T-helper 17 cell (primary cell): Measurements from ENCODE around the gene SMTN. TPM values are rescaled to one million over a fixed set of nuclear protein-coding genes. Genes with fewer than 3 reads are reported as not detected.

Experiments
- ATAC-seq: fragments of 150-1000 bp; cut with Tn5 transposase; 2 replicates; pipeline ENCODE4 v1.10.0; 2021; ENCODE audit warnings: mild to moderate bottlenecking, moderate library complexity
- DNase-seq, 3 donors: peaks; one replicate each; pipeline versions ENCODE4 v3.0.0 to v3.0.0-alpha.2; 2020 to 2021
- H3K9me3 ChIP-seq: one replicate; pipeline ENCODE4 v1.7.0; 2013; ENCODE audit warnings: low read length, mild to moderate bottlenecking; ENCODE audit not compliant: control insufficient read depth, poor library complexity, severe bottlenecking
- H3K27ac Mint-ChIP-seq: one replicate; pipeline ENCODE4 v1.8.0; 2022; ENCODE audit warnings: mild to moderate bottlenecking, moderate library complexity, mixed read lengths
- H3K27me3 Mint-ChIP-seq: one replicate; pipeline ENCODE4 v1.8.0; 2022; ENCODE audit warnings: mixed read lengths
- H3K36me3 Mint-ChIP-seq: one replicate; pipeline ENCODE4 v1.8.0; 2022; ENCODE audit warnings: low read depth, mixed read lengths
- H3K4me1 Mint-ChIP-seq: one replicate; pipeline ENCODE4 v1.8.0; 2022; ENCODE audit warnings: mild to moderate bottlenecking, mixed read lengths
- H3K4me3 Mint-ChIP-seq: one replicate; pipeline ENCODE4 v1.8.0; 2022; ENCODE audit warnings: mild to moderate bottlenecking, moderate library complexity, mixed read lengths
- total RNA-seq, 4 donors: library from RNA in 2 of 4; stranded (reverse) in 2 of 4; gene quantifications; one replicate each; pipeline ENCODE4 v1.2.3 and lab custom pipeline; 2022 to 2026

The SMTN gene
- total RNA-seq, 2 donors from 2014 or later, result 1.8 to 4.9 TPM

- H3K36me3 Mint-ChIP-seq, result no peaks in the 10 kb centered on the region
- DNase-seq (no peak), ATAC-seq (no peak)
- no peaks in the 10 kb centered on the region for H3K9me3 ChIP-seq
- peaks cover 6% of the 10 kb centered on the region for H3K4me1 Mint-ChIP-seq
- H3K27ac Mint-ChIP-seq, result no peak overlapping the region
- no peak overlapping the region for H3K4me3 Mint-ChIP-seq
- no peaks in the 10 kb centered on the region for H3K27me3 Mint-ChIP-seq
These were observed 43.8 kb downstream of the SMTN start for GRCh38 chr22:31124811-31125465.

- no peak overlapping the region for H3K27ac Mint-ChIP-seq
- H3K36me3 Mint-ChIP-seq, result no peaks in the 10 kb centered on the region
- H3K4me3 Mint-ChIP-seq, result no peak overlapping the region
- no peaks in the 10 kb centered on the region for H3K27me3 Mint-ChIP-seq
- peaks cover 6% of the 10 kb centered on the region for H3K4me1 Mint-ChIP-seq
- ATAC-seq (no peak), DNase-seq (no peak)
- H3K9me3 ChIP-seq, result no peaks in the 10 kb centered on the region
These were observed 44.5 kb downstream of the SMTN start for GRCh38 chr22:31125521-31126117.

- Mint-ChIP-seq H3K4me3 (no peak overlapping the region), H3K27me3 (no peaks in the 10 kb centered on the region), H3K4me1 (peaks cover 6% of the 10 kb centered on the region), H3K36me3 (no peaks in the 10 kb centered on the region), H3K27ac (no peak overlapping the region)
- no peaks in the 10 kb centered on the region for H3K9me3 ChIP-seq
- no peak for DNase-seq
- no peak for ATAC-seq
These were observed 45.2 kb downstream of the SMTN start for GRCh38 chr22:31126128-31126868.

GRCh38 chr22:31126869-31127175 lies 45.7 kb downstream of the SMTN start:
- DNase-seq (no peak), ATAC-seq (no peak)
- Mint-ChIP-seq H3K27ac (no peak overlapping the region), H3K4me1 (peaks cover 6% of the 10 kb centered on the region), H3K4me3 (no peak overlapping the region), H3K27me3 (no peaks in the 10 kb centered on the region), H3K36me3 (no peaks in the 10 kb centered on the region)
- no peaks in the 10 kb centered on the region for H3K9me3 ChIP-seq

GRCh38 chr22:31127181-31127772 lies 46.2 kb downstream of the SMTN start:
- ATAC-seq (no peak), DNase-seq (no peak)
- no peaks in the 10 kb centered on the region for H3K9me3 ChIP-seq
- Mint-ChIP-seq H3K4me1 (peaks cover 6% of the 10 kb centered on the region), H3K27ac (no peak overlapping the region), H3K36me3 (no peaks in the 10 kb centered on the region), H3K27me3 (no peaks in the 10 kb centered on the region), H3K4me3 (peak overlapping the region; percentile 28)

GRCh38 chr22:31128156-31128555 lies 47.0 kb downstream of the SMTN start:
- no peak for ATAC-seq
- peaks cover 6% of the 10 kb centered on the region for H3K4me1 Mint-ChIP-seq

GRCh38 chr22:31130873-31131272 lies 49.8 kb downstream of the SMTN start:
- H3K4me1 Mint-ChIP-seq, result peaks cover 6% of the 10 kb centered on the region
- H3K4me3 Mint-ChIP-seq, result no peak overlapping the region
- no peak for ATAC-seq
- no peak for DNase-seq
- H3K27ac Mint-ChIP-seq, result no peak overlapping the region
- H3K36me3 Mint-ChIP-seq, result no peaks in the 10 kb centered on the region
- no peaks in the 10 kb centered on the region for H3K27me3 Mint-ChIP-seq
- no peaks in the 10 kb centered on the region for H3K9me3 ChIP-seq

More at GRCh38 chr22:31128156-31128555, 47.0 kb downstream of the SMTN start:
- H3K27ac Mint-ChIP-seq, result no peak overlapping the region
- H3K4me3 Mint-ChIP-seq, result no peak overlapping the region
- H3K36me3 Mint-ChIP-seq, result no peaks in the 10 kb centered on the region
- no peaks in the 10 kb centered on the region for H3K9me3 ChIP-seq
- H3K27me3 Mint-ChIP-seq, result no peaks in the 10 kb centered on the region
- DNase-seq, result no peak

- no peak overlapping the region for H3K4me3 Mint-ChIP-seq
- DNase-seq (no peak), ATAC-seq (no peak)
- H3K9me3 ChIP-seq, result no peaks in the 10 kb centered on the region
- no peaks in the 10 kb centered on the region for H3K4me1 Mint-ChIP-seq
- no peaks in the 10 kb centered on the region for H3K36me3 Mint-ChIP-seq
- no peaks in the 10 kb centered on the region for H3K27me3 Mint-ChIP-seq
- no peak overlapping the region for H3K27ac Mint-ChIP-seq
These were observed 52.8 kb downstream of the SMTN start for GRCh38 chr22:31133911-31134310.

- no peaks in the 10 kb centered on the region for H3K9me3 ChIP-seq
- Mint-ChIP-seq H3K4me3 (no peak overlapping the region), H3K4me1 (no peaks in the 10 kb centered on the region), H3K36me3 (no peaks in the 10 kb centered on the region), H3K27ac (no peak overlapping the region), H3K27me3 (peaks cover 1% of the 10 kb centered on the region)
- DNase-seq (no peak), ATAC-seq (no peak)
These were observed 53.6 kb downstream of the SMTN start for GRCh38 chr22:31134688-31135087.

- no peak for ATAC-seq
- DNase-seq, result no peak
- Mint-ChIP-seq H3K4me3 (no peak overlapping the region), H3K27ac (no peak overlapping the region), H3K27me3 (peaks cover 6% of the 10 kb centered on the region), H3K4me1 (no peaks in the 10 kb centered on the region), H3K36me3 (no peaks in the 10 kb centered on the region)
- H3K9me3 ChIP-seq, result no peaks in the 10 kb centered on the region
These were observed 54.6 kb downstream of the SMTN start for GRCh38 chr22:31135706-31136105.

- DNase-seq (no peak), ATAC-seq (no peak)
- Mint-ChIP-seq H3K4me1 (no peaks in the 10 kb centered on the region), H3K27ac (no peak overlapping the region), H3K36me3 (no peaks in the 10 kb centered on the region), H3K4me3 (no peak overlapping the region), H3K27me3 (peaks cover 6% of the 10 kb centered on the region)
- H3K9me3 ChIP-seq, result no peaks in the 10 kb centered on the region
These were observed 55.0 kb downstream of the SMTN start for GRCh38 chr22:31136155-31136554.

- Mint-ChIP-seq H3K27ac (no peak overlapping the region), H3K27me3 (peaks cover 6% of the 10 kb centered on the region), H3K4me3 (no peak overlapping the region), H3K36me3 (no peaks in the 10 kb centered on the region), H3K4me1 (no peaks in the 10 kb centered on the region)
- DNase-seq (no peak), ATAC-seq (no peak)
- H3K9me3 ChIP-seq, result no peaks in the 10 kb centered on the region
These were observed 55.6 kb downstream of the SMTN start for GRCh38 chr22:31136711-31137110.

GRCh38 chr22:31137721-31138120 lies 56.6 kb downstream of the SMTN start:
- DNase-seq (no peak), ATAC-seq (no peak)
- no peaks in the 10 kb centered on the region for H3K36me3 Mint-ChIP-seq
- H3K9me3 ChIP-seq, result no peaks in the 10 kb centered on the region
- peaks cover 6% of the 10 kb centered on the region for H3K27me3 Mint-ChIP-seq
- H3K4me3 Mint-ChIP-seq, result no peak overlapping the region
- no peak overlapping the region for H3K27ac Mint-ChIP-seq
- no peaks in the 10 kb centered on the region for H3K4me1 Mint-ChIP-seq
